Glomerular endothelial cell (primary cell): ENCODE data around the gene VTI1A. TPM values are rescaled to one million over a fixed set of nuclear protein-coding genes. Genes with fewer than 3 reads are reported as not detected.
"Not testable (repeated sequence)": the region's sequence is repeated elsewhere in the genome, so short reads cannot be mapped to it uniquely, and the experiment has no call there.

Experiments used
- DNase-seq: peaks from one replicate; pipeline ENCODE4 v3.0.0-alpha.2; 2011; ENCODE audit warnings: low read depth, low spot score; ENCODE audit errors: extremely low read depth
- total RNA-seq: library from RNA; depleted of rRNA; stranded (reverse); fragments of >200 nt; gene quantifications from 2 replicates; pipeline ENCODE4 v1.2.3, GENCODE V29; 2015

The VTI1A gene
- total RNA-seq, 1 donor from 2014 or later, result 28.3 TPM

DNA sequence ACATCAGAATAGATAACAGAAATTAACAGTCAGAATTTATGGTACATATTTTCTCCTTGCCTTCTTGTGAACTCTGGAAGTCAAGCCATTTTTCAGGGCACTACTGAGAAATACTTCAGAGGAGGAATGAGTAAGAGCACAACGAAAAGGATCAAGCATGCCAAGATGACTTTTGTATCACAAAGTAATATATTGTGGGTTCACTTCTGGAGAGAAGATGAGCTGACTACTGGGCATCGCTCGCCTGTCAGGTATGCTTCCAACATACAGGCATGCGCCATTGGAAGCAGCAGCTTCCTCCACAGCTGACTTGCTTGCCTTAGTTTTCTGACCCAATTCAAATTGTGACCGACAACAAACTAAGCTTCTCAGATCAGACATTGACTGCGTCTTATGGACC, 137.3 kb downstream of the VTI1A start:
- no peak for DNase-seq

GRCh38 chr10:112585126-112585525, 138.1 kb downstream of the VTI1A start:
- no peak for DNase-seq

GRCh38 chr10:112585960-112586359, 138.9 kb downstream of the VTI1A start:
- no peak for DNase-seq

GRCh38 chr10:112587729-112588128, 140.7 kb downstream of the VTI1A start:
- DNase-seq, result no peak

DNA sequence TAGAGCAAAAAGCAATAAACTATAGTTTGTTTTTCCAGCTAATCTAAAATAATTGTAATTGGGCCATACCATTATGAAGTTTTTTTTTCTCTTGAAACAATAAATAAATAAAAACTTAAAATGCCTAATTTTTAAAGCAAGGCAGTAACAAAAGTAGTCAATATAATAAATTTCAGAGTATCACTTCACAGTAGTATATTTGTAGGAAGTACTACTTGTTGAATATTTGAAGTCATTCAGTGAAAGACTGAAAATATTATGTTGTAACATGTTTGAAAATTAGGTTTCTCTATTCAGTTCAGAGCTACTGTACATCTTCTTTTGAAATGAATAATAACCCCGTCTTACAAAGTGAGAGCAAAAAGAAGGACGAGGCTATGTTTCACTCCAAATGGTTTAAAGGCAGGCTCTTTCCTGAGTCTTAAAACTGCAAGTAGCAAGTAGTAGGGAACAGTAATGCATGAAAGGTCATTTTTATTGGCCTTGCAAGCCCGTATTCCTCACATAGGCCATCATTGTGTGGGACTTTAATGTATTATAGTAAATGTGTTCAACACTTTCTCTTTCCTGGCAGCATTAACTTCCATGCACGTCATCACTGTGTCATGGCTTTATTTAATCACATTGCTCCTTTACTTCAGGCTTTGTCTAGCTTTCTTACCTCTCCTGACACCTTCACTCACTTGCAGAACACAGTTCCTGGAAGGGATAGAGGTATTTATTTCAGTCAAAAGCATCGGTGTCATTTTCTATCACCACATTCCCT, 141.4 kb downstream of the VTI1A start:
- no peak for DNase-seq

DNA sequence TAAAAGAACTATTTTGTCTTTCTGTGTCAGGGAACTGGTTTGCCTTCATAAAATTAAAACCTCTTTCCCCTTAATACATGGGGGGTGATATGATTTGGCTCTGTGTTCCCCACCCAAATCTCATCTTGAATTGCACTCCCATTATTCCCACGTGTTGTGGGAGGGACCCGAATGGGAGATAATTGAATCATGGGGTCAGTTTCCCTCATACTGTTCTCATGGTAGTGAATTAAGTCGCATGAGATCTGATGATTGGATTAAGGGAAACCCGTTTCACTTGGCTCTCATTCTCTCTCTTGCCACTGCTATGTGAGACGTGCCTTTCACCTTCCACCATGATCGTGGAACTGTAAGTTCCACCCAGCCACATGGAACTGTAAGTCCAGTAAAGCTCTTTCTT, 142.1 kb downstream of the VTI1A start:
- DNase-seq, result no peak

DNA sequence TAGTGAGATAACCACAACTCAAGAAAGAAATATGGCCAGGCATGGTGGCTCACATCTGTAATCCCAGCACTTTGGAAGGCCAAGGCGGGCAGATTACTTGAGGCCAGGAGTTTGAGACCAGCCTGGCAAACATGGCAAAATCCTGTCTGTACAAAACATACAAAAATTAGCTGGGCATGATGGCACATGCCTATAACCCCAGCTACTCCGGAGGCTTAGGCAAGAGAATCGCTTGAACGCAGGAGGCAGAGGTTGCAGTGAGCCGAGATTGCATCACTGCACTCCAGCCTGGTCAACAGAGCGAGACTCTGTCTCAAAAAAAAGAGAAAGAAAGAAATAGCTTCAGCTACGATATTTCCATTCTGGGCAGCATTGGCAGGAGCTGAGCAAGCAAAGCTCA, 143.8 kb downstream of the VTI1A start:
- not testable (repeated sequence) for DNase-seq

DNA sequence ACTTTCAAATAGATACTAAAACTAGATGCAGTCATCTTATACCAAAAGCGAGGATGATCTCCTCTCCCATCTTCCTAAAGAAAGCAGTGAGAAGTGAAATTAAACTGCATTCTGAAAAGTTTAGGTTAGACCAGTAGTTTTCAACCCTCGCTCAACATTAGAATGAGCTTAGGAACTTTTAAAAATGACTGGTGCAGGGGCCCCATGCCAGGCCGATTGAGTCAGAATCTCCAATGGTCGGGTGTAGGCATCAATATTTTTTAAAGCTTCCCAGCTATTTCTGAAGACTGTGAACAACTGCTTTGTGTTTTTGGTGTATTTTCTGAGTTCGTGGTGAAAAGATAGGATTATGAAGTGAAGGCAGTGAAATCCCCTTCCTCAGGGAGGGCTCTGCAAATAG, 146.0 kb downstream of the VTI1A start:
- no peak for DNase-seq

DNA sequence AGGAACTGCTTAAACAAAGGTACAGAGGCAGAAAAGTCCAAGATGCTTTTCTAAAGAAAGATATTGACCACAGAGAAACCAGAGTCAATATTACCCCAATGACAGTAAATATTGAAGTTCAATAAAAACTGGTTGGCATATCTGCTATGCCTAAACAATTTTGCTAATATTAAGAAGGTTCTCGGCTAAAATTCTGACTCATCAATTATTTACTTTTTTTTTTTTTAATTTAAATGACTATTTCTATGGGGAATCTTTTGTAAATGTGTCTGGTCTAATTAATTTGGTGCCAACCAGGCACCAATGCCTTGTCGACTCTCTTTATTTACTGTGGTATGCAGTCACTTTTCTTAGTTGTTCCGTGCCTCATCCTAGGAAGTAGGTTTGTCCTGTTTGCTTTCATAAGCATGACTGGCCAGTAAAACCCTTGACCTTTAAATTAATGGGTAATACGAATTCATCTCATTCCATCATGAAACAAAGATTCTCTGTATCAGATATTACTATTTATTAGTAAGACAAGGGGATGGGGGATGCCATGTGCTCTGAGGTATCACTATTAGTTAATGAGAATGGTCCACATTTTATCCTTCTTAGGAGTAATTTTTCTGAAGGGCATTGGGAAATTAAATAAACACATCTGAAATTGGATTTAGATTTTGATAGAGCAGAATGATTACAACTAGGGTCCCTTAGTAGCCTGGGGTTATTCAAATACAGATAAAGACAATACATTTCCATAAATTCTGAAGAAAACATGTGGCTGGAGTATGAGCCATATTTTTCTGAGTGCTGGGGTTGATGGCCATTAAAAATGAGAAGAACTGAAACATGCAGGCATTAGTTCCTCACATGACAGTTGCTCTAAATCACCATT, 154.4 kb downstream of the VTI1A start:
- no peak for DNase-seq

DNA sequence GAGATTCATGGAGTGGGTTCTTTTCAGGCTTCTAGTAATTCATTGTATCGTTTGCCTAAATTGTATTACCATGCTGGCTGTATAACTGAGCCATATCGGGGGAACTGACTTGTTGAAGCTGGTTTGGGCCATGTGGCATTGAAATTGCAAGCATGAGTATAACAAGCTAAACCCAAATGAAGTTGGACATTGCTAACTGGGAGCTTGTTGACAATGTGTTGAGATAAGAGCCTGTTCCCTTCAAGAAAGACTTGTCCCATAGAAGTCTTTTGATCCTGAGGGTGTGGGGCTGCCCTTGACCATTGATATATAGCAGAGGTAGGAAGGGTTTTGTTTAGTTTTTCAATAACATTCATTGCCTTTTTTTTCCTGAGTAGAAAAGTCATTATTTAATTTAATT, 156.0 kb downstream of the VTI1A start:
- no peak for DNase-seq

GRCh38 chr10:112605063-112605462, 158.0 kb downstream of the VTI1A start:
- no peak for DNase-seq

- DNase-seq, result no peak
Measured at GRCh38 chr10:112607506-112607905, 160.5 kb downstream of the VTI1A start.

DNA sequence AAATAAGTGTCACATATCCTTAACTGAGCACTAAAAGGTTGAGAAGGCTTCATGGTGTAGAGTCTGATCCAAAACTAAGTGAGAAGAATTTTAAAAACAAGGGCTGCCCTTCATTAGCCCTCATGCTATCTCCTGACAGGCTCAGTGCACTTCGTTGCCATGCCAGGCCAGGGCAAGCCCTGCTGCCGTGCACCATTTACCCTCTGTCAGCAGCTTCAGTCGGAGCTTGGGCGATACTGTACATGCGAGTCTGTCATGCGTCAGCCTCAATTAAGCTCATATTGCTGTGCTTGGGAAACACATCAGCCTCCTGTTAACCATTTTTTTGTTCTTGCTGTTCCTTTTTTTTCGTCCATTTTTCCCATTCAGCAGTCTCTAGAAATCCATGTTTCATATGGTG, 166.6 kb downstream of the VTI1A start:
- no peak for DNase-seq

GRCh38 chr10:112614072-112614471, 167.1 kb downstream of the VTI1A start:
- DNase-seq, result no peak

- no peak for DNase-seq
Measured at GRCh38 chr10:112614586-112614985, 167.6 kb downstream of the VTI1A start.

GRCh38 chr10:112615269-112615668, 168.3 kb downstream of the VTI1A start:
- DNase-seq, result no peak

GRCh38 chr10:112616647-112617046, 169.6 kb downstream of the VTI1A start:
- DNase-seq, result no peak

GRCh38 chr10:112618814-112619213, 171.8 kb downstream of the VTI1A start:
- no peak for DNase-seq

GRCh38 chr10:112619556-112619955, 172.5 kb downstream of the VTI1A start:
- DNase-seq, result no peak

- no peak for DNase-seq
Measured at GRCh38 chr10:112622786-112623185, 175.8 kb downstream of the VTI1A start.

GRCh38 chr10:112624546-112625048, 177.6 kb downstream of the VTI1A start:
- peak; percentile 14 for DNase-seq
